ENCODE results near the gene ELOVL7.
"Not testable (repeated sequence)": the region's sequence is repeated elsewhere in the genome, so short reads cannot be mapped to it uniquely, and the experiment has no call there.

The ELOVL7 gene

DNA sequence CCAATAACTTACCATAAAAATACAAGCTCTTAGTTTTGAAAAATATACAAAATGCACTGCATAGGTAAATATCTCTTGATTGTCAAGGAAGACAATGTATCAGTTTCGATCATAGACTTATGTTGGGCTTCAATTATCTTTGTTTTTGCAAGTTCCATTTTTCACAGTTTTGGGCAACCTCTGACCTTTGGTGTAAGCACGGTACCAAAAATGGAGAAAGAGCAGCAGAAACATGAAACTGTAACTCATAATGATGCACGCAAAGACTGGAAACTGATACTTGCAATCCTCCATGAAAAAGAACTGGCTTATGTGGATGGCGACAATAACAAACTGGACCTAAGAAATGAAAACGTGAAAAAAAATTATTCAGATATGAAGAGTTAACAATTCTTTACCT is 89.6 kb downstream of the ELOVL7 start:
- TF ChIP-seq, protein P1, sequence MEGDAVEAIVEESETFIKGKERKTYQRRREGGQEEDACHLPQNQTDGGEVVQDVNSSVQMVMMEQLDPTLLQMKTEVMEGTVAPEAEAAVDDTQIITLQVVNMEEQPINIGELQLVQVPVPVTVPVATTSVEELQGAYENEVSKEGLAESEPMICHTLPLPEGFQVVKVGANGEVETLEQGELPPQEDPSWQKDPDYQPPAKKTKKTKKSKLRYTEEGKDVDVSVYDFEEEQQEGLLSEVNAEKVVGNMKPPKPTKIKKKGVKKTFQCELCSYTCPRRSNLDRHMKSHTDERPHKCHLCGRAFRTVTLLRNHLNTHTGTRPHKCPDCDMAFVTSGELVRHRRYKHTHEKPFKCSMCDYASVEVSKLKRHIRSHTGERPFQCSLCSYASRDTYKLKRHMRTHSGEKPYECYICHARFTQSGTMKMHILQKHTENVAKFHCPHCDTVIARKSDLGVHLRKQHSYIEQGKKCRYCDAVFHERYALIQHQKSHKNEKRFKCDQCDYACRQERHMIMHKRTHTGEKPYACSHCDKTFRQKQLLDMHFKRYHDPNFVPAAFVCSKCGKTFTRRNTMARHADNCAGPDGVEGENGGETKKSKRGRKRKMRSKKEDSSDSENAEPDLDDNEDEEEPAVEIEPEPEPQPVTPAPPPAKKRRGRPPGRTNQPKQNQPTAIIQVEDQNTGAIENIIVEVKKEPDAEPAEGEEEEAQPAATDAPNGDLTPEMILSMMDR (IDR thresholded peaks at IDR 0.05; ENCODE audit: control insufficient read depth, insufficient read depth, low read depth, low read length, missing control alignments) = no peak
- DNase-seq (ENCODE audit: low read depth) = no peak
- H3K4me3 ChIP-seq (ENCODE audit: control insufficient read depth, low read depth, low read length) = no peak overlapping the region

GRCh38 chr5:60744682-60745081 is 99.4 kb downstream of the ELOVL7 start:
- TF ChIP-seq, protein P1 (IDR thresholded peaks at IDR 0.05; ENCODE audit: control insufficient read depth, insufficient read depth, low read depth, low read length, missing control alignments) = no peak
- DNase-seq (ENCODE audit: low read depth) = no peak
- H3K4me3 ChIP-seq (ENCODE audit: control insufficient read depth, low read depth, low read length) = no peak overlapping the region

DNA sequence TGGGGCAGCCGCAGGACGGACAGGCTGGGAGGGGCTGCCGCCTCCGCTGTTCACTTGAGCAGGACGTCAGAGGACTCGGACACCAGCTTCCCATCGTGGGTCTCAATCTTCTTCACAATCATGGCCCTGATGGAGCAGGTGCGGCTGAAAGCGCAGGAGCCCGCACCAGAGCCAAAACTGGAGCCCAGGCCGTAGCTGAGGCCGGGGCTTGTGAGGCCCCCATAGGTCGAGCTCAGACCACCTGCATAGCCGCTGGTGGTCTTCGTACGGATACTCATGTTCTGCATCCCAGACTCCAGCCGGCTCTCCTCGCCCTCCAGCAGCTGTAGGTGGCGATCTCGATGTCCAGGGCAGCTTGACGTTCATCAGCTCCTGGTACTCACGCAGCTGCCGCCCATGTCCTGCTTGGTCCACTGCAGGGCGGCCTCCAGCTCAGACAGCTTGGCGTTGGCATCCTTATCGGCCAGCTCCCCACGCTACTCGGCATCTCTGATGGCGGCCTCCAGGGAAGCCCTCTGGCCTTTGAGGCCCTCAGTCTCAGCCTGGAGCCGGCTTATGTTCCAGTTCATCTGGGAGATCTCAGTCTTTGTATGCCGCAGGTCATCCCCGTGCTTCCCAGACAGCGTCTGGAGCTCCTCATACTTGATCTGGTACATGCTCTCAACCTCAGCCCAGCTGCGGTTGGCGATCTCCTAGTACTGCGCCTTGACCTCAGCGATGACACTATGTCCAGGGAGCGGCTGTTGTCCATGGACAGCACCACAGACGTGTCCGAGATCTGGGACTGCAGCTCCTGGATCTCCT is 100.4 kb downstream of the ELOVL7 start:
- DNase-seq (ENCODE audit: low read depth) = no peak
- TF ChIP-seq, protein P1 (IDR thresholded peaks at IDR 0.05; ENCODE audit: control insufficient read depth, insufficient read depth, low read depth, low read length, missing control alignments) = no peak
- no peak overlapping the region for H3K4me3 ChIP-seq (ENCODE audit: control insufficient read depth, low read depth, low read length)

DNA sequence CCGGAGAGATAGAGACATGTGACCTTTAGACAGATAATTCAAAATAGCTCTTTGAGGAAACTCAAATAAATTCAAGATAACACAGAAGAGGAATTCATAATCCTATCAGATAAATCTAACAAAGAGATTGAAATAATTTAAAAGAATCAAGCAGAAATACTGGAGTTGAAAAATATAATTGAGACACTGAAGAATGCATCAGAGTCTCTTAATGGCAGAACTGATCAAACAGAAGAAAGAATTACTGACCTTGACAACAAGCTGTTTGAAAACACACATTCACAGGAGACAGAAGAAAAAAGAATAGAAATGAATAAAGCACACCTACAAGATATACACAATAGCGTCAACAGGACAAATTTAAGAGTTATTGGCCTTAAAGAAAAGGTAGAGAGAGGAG is 103.7 kb downstream of the ELOVL7 start:
- no peak for DNase-seq (ENCODE audit: low read depth)
- H3K4me3 ChIP-seq (ENCODE audit: control insufficient read depth, low read depth, low read length) = no peak overlapping the region
- TF ChIP-seq, protein P1 (IDR thresholded peaks at IDR 0.05; ENCODE audit: control insufficient read depth, insufficient read depth, low read depth, low read length, missing control alignments) = no peak

- no peak overlapping the region for H3K4me3 ChIP-seq (ENCODE audit: control insufficient read depth, low read depth, low read length)
- DNase-seq (ENCODE audit: low read depth) = no peak
These were observed 105.1 kb downstream of the ELOVL7 start for GRCh38 chr5:60738933-60739332.

GRCh38 chr5:60738461-60738860 is 105.6 kb downstream of the ELOVL7 start:
- TF ChIP-seq, protein P1 (IDR thresholded peaks at IDR 0.05; ENCODE audit: control insufficient read depth, insufficient read depth, low read depth, low read length, missing control alignments) = no peak
- no peak for DNase-seq (ENCODE audit: low read depth)
- no peak overlapping the region for H3K4me3 ChIP-seq (ENCODE audit: control insufficient read depth, low read depth, low read length)

More at GRCh38 chr5:60738933-60739332, 105.1 kb downstream of the ELOVL7 start:
- TF ChIP-seq, protein P1 (IDR thresholded peaks at IDR 0.05; ENCODE audit: control insufficient read depth, insufficient read depth, low read depth, low read length, missing control alignments) = no peak

GRCh38 chr5:60730858-60731257 is 113.2 kb downstream of the ELOVL7 start:
- not testable (repeated sequence) for DNase-seq (ENCODE audit: low read depth); H3K4me3 ChIP-seq (ENCODE audit: control insufficient read depth, low read depth, low read length)
